ENCODE measurements around the gene COL23A1. TPM values are rescaled to one million over a fixed set of nuclear protein-coding genes. Genes with fewer than 3 reads are reported as not detected.

The COL23A1 gene
- total RNA-seq, 2 experiments from 2014 or later, result 0.11 TPM; not detected in 1

GRCh38 chr5:178293815-178294214, 296.4 kb downstream of the COL23A1 start:
- intact Hi-C loops (cut with micrococcal nuclease), result no loop called here
- ChIA-PET POLR2A (interaction anchor here (0.8 kb wide), 1 partner anchor 1986 kb away, joined by 3 read pairs; no protein-coding TSS in a partner anchor), CTCF (no interaction called here)
- no peaks in the 10 kb centered on the region for H3K4me1 Mint-ChIP-seq (ENCODE audit: low read depth)
- no peaks in the 10 kb centered on the region for H3K36me3 Mint-ChIP-seq (ENCODE audit: low read depth)
- DNase-seq (no peak), ATAC-seq (no peak)
- H3K9me3 Mint-ChIP-seq, result no peaks in the 10 kb centered on the region
- no peaks in the 10 kb centered on the region for H3K27me3 Mint-ChIP-seq
- no peak overlapping the region for H3K27ac Mint-ChIP-seq
- TF ChIP-seq CTCF (IDR thresholded peaks at IDR 0.05), result no peak
- no peak overlapping the region for H3K4me3 Mint-ChIP-seq

- no peaks in the 10 kb centered on the region for H3K27me3 Mint-ChIP-seq
- H3K4me3 Mint-ChIP-seq, result no peak overlapping the region
- CTCF ChIA-PET, result no interaction called here
- DNase-seq (no peak), ATAC-seq (no peak)
- no peak for TF ChIP-seq CTCF (IDR thresholded peaks at IDR 0.05)
- H3K9me3 Mint-ChIP-seq, result no peaks in the 10 kb centered on the region
- no peaks in the 10 kb centered on the region for H3K36me3 Mint-ChIP-seq (ENCODE audit: low read depth)
- intact Hi-C loops (cut with micrococcal nuclease), result no loop called here
- no peaks in the 10 kb centered on the region for H3K4me1 Mint-ChIP-seq (ENCODE audit: low read depth)
- POLR2A ChIA-PET, result no interaction called here
- H3K27ac Mint-ChIP-seq, result no peak overlapping the region
Observed at GRCh38 chr5:178293400-178293799, 296.8 kb downstream of the COL23A1 start.

- TF ChIP-seq CTCF (IDR thresholded peaks at IDR 0.05), result no peak
- no peak for DNase-seq
- Mint-ChIP-seq H3K4me1 (ENCODE audit: low read depth) (no peaks in the 10 kb centered on the region), H3K27ac (no peak overlapping the region), H3K36me3 (ENCODE audit: low read depth) (no peaks in the 10 kb centered on the region), H3K4me3 (no peak overlapping the region), H3K9me3 (no peaks in the 10 kb centered on the region), H3K27me3 (no peaks in the 10 kb centered on the region)
- intact Hi-C loops (cut with micrococcal nuclease), result no loop called here
- ChIA-PET POLR2A (no interaction called here), CTCF (no interaction called here)
- ATAC-seq, result no peak
Observed at GRCh38 chr5:178292826-178293205, 297.4 kb downstream of the COL23A1 start.

- Mint-ChIP-seq H3K4me1 (ENCODE audit: low read depth) (no peaks in the 10 kb centered on the region), H3K36me3 (ENCODE audit: low read depth) (no peaks in the 10 kb centered on the region), H3K9me3 (no peaks in the 10 kb centered on the region), H3K27me3 (no peaks in the 10 kb centered on the region), H3K4me3 (no peak overlapping the region), H3K27ac (no peak overlapping the region)
- DNase-seq (no peak), ATAC-seq (no peak)
- ChIA-PET CTCF (no interaction called here), POLR2A (no interaction called here)
- no peak for TF ChIP-seq CTCF (IDR thresholded peaks at IDR 0.05)
- intact Hi-C loops (cut with micrococcal nuclease), result no loop called here
Observed at GRCh38 chr5:178291969-178292825, 298.0 kb downstream of the COL23A1 start.

- no peak overlapping the region for H3K4me3 Mint-ChIP-seq
- H3K27me3 Mint-ChIP-seq, result no peaks in the 10 kb centered on the region
- intact Hi-C loops (cut with micrococcal nuclease), result no loop called here
- POLR2A ChIA-PET, result interaction anchor here (0.6 kb wide), 1 partner anchor 287 kb away, joined by 3 read pairs; no protein-coding TSS in a partner anchor
- CTCF ChIA-PET, result no interaction called here
- no peak for TF ChIP-seq CTCF (IDR thresholded peaks at IDR 0.05)
- H3K36me3 Mint-ChIP-seq (ENCODE audit: low read depth), result no peaks in the 10 kb centered on the region
- ATAC-seq, result no peak
- H3K9me3 Mint-ChIP-seq, result no peaks in the 10 kb centered on the region
- DNase-seq, result no peak
- H3K27ac Mint-ChIP-seq, result no peak overlapping the region
- H3K4me1 Mint-ChIP-seq (ENCODE audit: low read depth), result no peaks in the 10 kb centered on the region
Observed at GRCh38 chr5:178291161-178291561, 299.0 kb downstream of the COL23A1 start.
